HepG2 (cell line): ENCODE data around the gene NEURL4. TPM values are rescaled to one million over a fixed set of nuclear protein-coding genes. Genes with fewer than 3 reads are reported as not detected.

Experiments used
- ARNT ChIP-seq: fragments of 450-650 bp; IDR thresholded peaks from 2 replicates; pipeline ENCODE4 v1.6.1; 2017
- CREB1 ChIP-seq, 2 experiments: fragments of 450-650 bp in 1 of 2; IDR thresholded peaks; 2 replicates each; pipeline ENCODE4 v1.6.1; 2016 to 2017; ENCODE audit warnings: control low read depth in 1 of 2, mild to moderate bottlenecking in 1 of 2, missing compliant biosample characterization in 1 of 2, missing genetic modification characterization in 1 of 2
- HNF4G ChIP-seq, 2 experiments: sonication (generic) in 1 of 2; formaldehyde crosslinking in 1 of 2; IDR thresholded peaks; 2 replicates each; pipeline versions ENCODE4 v1.4.0 to v1.6.1; 2011 to 2020; ENCODE audit warnings: borderline replicate concordance in 2 of 2, low read depth in 2 of 2, mild to moderate bottlenecking in 2 of 2, low read length in 1 of 2, missing genetic modification reagents in 1 of 2, moderate library complexity in 1 of 2
- MED1 ChIP-seq: sonication (generic); formaldehyde crosslinking; IDR thresholded peaks from 2 replicates; pipeline ENCODE4 v1.4.0; 2020; ENCODE audit warnings: missing genetic modification reagents
- MNT ChIP-seq: fragments of 450-650 bp; IDR thresholded peaks from 2 replicates; pipeline ENCODE4 v1.6.1; 2016
- MXD4 ChIP-seq: IDR thresholded peaks from 2 replicates; pipeline ENCODE4 v1.6.1; 2016; ENCODE audit warnings: mild to moderate bottlenecking, missing biosample characterization, missing genetic modification reagents
- NONO ChIP-seq, 2 experiments: fragments of 450-650 bp in 1 of 2; sonication (generic) in 1 of 2; formaldehyde crosslinking in 1 of 2; IDR thresholded peaks in 1 of 2; conservative IDR thresholded peaks in 1 of 2; 2 replicates each; pipeline versions ENCODE4 v1.6.1 to v1.8.0; 2017 to 2022; ENCODE audit warnings: mild to moderate bottlenecking in 1 of 2, missing genetic modification reagents in 1 of 2, moderate library complexity in 1 of 2
- PATZ1 ChIP-seq: sonication (generic); formaldehyde crosslinking; IDR thresholded peaks from 2 replicates; pipeline ENCODE4 v1.4.0; 2020; ENCODE audit warnings: missing genetic modification reagents
- SCMH1 ChIP-seq: sonication (generic); formaldehyde crosslinking; IDR thresholded peaks from 2 replicates; pipeline ENCODE4 v1.9.0; 2021; ENCODE audit warnings: missing genetic modification reagents, mild to moderate bottlenecking, borderline replicate concordance
- SMYD3 ChIP-seq: sonication (generic); formaldehyde crosslinking; IDR thresholded peaks from 2 replicates; pipeline ENCODE4 v1.8.1; 2023; ENCODE audit warnings: mild to moderate bottlenecking, missing genetic modification reagents
- THAP7 ChIP-seq: sonication (generic); formaldehyde crosslinking; IDR thresholded peaks from 2 replicates; pipeline ENCODE4 v1.8.1; 2023; ENCODE audit warnings: mild to moderate bottlenecking, missing genetic modification reagents
- TMF1 ChIP-seq: sonication (generic); formaldehyde crosslinking; IDR thresholded peaks from 2 replicates; pipeline ENCODE4 v1.8.1; 2022; ENCODE audit warnings: low read depth, missing genetic modification reagents
- ZBTB33 ChIP-seq: sonication (generic); formaldehyde crosslinking; IDR thresholded peaks from 2 replicates; pipeline ENCODE4 v1.4.0; 2020; ENCODE audit warnings: missing genetic modification reagents
- ZNF263 ChIP-seq: sonication (generic); formaldehyde crosslinking; IDR thresholded peaks from 2 replicates; pipeline ENCODE4 v1.4.0; 2020; ENCODE audit warnings: missing genetic modification reagents
- ZNF337 ChIP-seq: sonication (generic); formaldehyde crosslinking; IDR thresholded peaks from 2 replicates; pipeline ENCODE4 v1.5.1; 2020; ENCODE audit warnings: missing genetic modification reagents, low read depth, mild to moderate bottlenecking, borderline replicate concordance
- ZNF713 ChIP-seq: sonication (generic); formaldehyde crosslinking; IDR thresholded peaks from 2 replicates; pipeline ENCODE4 v1.4.0; 2020; ENCODE audit warnings: mild to moderate bottlenecking, missing genetic modification reagents
- polyA plus RNA-seq, 8 experiments: library from polyadenylated mRNA; depleted of rRNA in 3 of 8; stranded (reverse) in 7 of 8; unstranded in 1 of 8; fragments of >200 nt; fragmentation: Illumina TruSeq in 4 of 8; extraction: Trizol in 4 of 8; gene quantifications; 2 replicates each; pipeline versions ENCODE4 v1.2.1 to v1.2.3, GENCODE V29; 2011 to 2016; ENCODE audit warnings: low read depth in 4 of 8, missing spikeins in 1 of 8, mixed read lengths in 1 of 8; ENCODE audit not compliant: insufficient read depth in 1 of 8
- total RNA-seq, 5 experiments: library from RNA; depleted of rRNA; stranded (reverse); fragments of >200 nt; fragmentation: Illumina TruSeq; extraction: Trizol; gene quantifications; 2 replicates each; pipeline ENCODE4 v1.2.3, GENCODE V29; 2016; ENCODE audit warnings: low read depth in 1 of 5

The NEURL4 gene
- total and polyA plus RNA-seq, 2 of the 13 experiments (the other 11 are each of a cell fraction or from before 2014, with no cell fraction given), result 14.8 to 15.7 TPM

DNA sequence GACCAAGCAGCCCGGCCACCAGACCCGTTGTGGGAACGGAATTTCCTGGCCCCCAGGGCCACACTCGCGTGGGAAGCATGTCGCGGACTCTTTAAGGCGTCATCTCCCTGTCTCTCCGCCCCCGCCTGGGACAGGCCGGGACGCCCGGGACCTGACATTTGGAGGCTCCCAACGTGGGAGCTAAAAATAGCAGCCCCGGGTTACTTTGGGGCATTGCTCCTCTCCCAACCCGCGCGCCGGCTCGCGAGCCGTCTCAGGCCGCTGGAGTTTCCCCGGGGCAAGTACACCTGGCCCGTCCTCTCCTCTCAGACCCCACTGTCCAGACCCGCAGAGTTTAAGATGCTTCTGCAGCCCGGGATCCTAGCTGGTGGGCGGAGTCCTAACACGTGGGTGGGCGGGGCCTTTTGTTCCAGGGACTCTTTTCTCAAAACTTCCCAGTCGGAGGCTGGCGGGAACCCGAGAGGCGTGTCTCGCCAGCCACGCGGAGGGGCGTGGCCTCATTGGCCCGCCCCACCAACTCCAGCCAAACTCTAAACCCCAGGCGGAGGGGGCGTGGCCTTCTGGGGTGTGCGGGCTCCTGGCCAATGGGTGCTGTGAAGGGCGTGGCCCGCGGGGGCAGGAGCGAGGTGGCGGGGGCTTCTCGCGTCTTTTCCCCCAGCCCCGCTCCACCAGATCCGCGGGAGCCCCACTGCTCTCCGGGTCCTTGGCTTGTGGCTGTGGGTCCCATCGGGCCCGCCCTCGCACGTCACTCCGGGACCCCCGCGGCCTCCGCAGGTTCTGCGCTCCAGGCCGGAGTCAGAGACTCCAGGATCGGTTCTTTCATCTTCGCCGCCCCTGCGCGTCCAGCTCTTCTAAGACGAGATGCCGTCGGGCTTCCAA lies 47.8 kb downstream of the NEURL4 start, which contains the start of gene SLC2A4 (continued):
- TF ChIP-seq PATZ1 (CRISPR knock-in tag) (peak; percentile 76), MXD4 (peak; percentile 64; the same call in 1 of the 2 replicates), MED1 (CRISPR knock-in tag) (no peak), ZBTB33 (CRISPR knock-in tag) (no peak), TMF1 (CRISPR knock-in tag) (no peak), ZNF337 (CRISPR knock-in tag) (no peak), MNT (peak; percentile 85), SMYD3 (CRISPR knock-in tag) (no peak), CREB1 (IDR thresholded peaks at IDR 0.05) (peak; percentile 27; the same call in 1 of the 2 replicates), CREB1 (CRISPR knock-in tag; IDR thresholded peaks at IDR 0.05) (0 out of 2 replicates have a peak, but pooled peaks have one; percentile 27), SCMH1 (CRISPR knock-in tag) (no peak), THAP7 (no peak), HNF4G (IDR thresholded peaks at IDR 0.05; ENCODE audit: borderline replicate concordance, low read depth, low read length) (no peak), HNF4G (CRISPR knock-in tag; IDR thresholded peaks at IDR 0.05; ENCODE audit: borderline replicate concordance, low read depth) (no peak), ZNF713 (CRISPR knock-in tag) (no peak), NONO (IDR thresholded peaks at IDR 0.05) (no peak), NONO (CRISPR knock-in tag; conservative IDR thresholded peaks at IDR 0.05) (no peak), ARNT (no peak), ZNF263 (CRISPR knock-in tag) (no peak)
